A204.1 (cell line): ENCODE results near the gene CNPY2.
"Not testable (repeated sequence)": the region's sequence is repeated elsewhere in the genome, so short reads cannot be mapped to it uniquely, and the experiment has no call there.

Experiments used
- FAIRE-seq: peaks from 2 replicates; lab custom pipeline; 2012; peaks lifted over from hg19 to GRCh38; lab: Jason Lieb, UNC

The CNPY2 gene

GRCh38 chr12:56333679-56334489 is 18.1 kb upstream of the CNPY2 start, which contains the start of gene PAN2:
PAN2 (minus strand) TSS chr12:56334000; CDS start chr12:56333094, 906 bp downstream.
- FAIRE-seq = peak; percentile 93

GRCh38 chr12:56333197-56333678 is 17.4 kb upstream of the CNPY2 start:
- no peak for FAIRE-seq

GRCh38 chr12:56332512-56333196 is 16.9 kb upstream of the CNPY2 start:
- FAIRE-seq = no peak

GRCh38 chr12:56330936-56331490 is 15.2 kb upstream of the CNPY2 start:
- no peak for FAIRE-seq

GRCh38 chr12:56326533-56326932 is 10.7 kb upstream of the CNPY2 start:
- FAIRE-seq = no peak

- no peak for FAIRE-seq
Measured at GRCh38 chr12:56326126-56326525, 10.3 kb upstream of the CNPY2 start.

GRCh38 chr12:56324206-56324605 is 8.4 kb upstream of the CNPY2 start:
- no peak for FAIRE-seq

GRCh38 chr12:56321610-56322009 is 5.8 kb upstream of the CNPY2 start:
- not testable (repeated sequence) for FAIRE-seq

GRCh38 chr12:56321027-56321426 is 5.2 kb upstream of the CNPY2 start:
- no peak for FAIRE-seq

GRCh38 chr12:56317675-56318074 is 1.9 kb upstream of the CNPY2 start:
- FAIRE-seq = no peak

- no peak for FAIRE-seq
Measured at GRCh38 chr12:56315249-56315621, 553 bp downstream of the CNPY2 start.

GRCh38 chr12:56311003-56311402 is 4.8 kb downstream of the CNPY2 start:
- FAIRE-seq = no peak

GRCh38 chr12:56308714-56309113 is 7.1 kb downstream of the CNPY2 start:
- FAIRE-seq = no peak

GRCh38 chr12:56307221-56307965 is 8.4 kb downstream of the CNPY2 start:
- no peak for FAIRE-seq

- no peak for FAIRE-seq
Measured at GRCh38 chr12:56304872-56305590, 10.8 kb downstream of the CNPY2 start.

GRCh38 chr12:56304276-56304675 is 11.5 kb downstream of the CNPY2 start:
- FAIRE-seq = no peak

GRCh38 chr12:56300644-56301464 is 14.9 kb downstream of the CNPY2 start:
- no peak for FAIRE-seq

GRCh38 chr12:56299853-56300643 is 15.7 kb downstream of the CNPY2 start, which contains the start of gene CS:
CS (minus strand) TSS chr12:56300330; CDS start chr12:56300201, 129 bp downstream.
- FAIRE-seq = peak; percentile 91

- FAIRE-seq = no peak
Measured at GRCh38 chr12:56299308-56299852, 16.4 kb downstream of the CNPY2 start.

GRCh38 chr12:56298828-56299227 is 17.0 kb downstream of the CNPY2 start:
- FAIRE-seq = no peak
